Liver (tissue), 9 donors: ENCODE measurements around the gene UGT1A7. TPM values are rescaled to one million over a fixed set of nuclear protein-coding genes. Genes with fewer than 3 reads are reported as not detected.

Experiments
- DNase-seq: peaks from one replicate; pipeline ENCODE4 v3.0.0-alpha.2; 2017; ENCODE audit warnings: low spot score
- H3K27ac ChIP-seq, 2 donors: one replicate each; pipeline ENCODE4 v1.7.0; 2013; ENCODE audit warnings: inconsistent platforms in 2 of 2, low read length in 2 of 2, control low read depth in 1 of 2, low read depth in 1 of 2, mild to moderate bottlenecking in 1 of 2
- H3K27me3 ChIP-seq, 4 donors: one replicate each; pipeline versions ENCODE4 v1.6.1 to v1.7.0; 2013; ENCODE audit warnings: low read length in 3 of 4, inconsistent platforms in 1 of 4, mild to moderate bottlenecking in 1 of 4, moderate library complexity in 1 of 4; ENCODE audit not compliant: control insufficient read depth in 4 of 4, insufficient read depth in 4 of 4
- H3K36me3 ChIP-seq, 4 donors: one replicate each; pipeline versions ENCODE4 v1.6.1 to v1.7.0; 2013; ENCODE audit warnings: low read length in 3 of 4, mild to moderate bottlenecking in 3 of 4, low read depth in 1 of 4, moderate library complexity in 1 of 4; ENCODE audit not compliant: control insufficient read depth in 4 of 4, insufficient read depth in 3 of 4
- H3K4me1 ChIP-seq, 4 donors: one replicate each; pipeline versions ENCODE4 v1.6.1 to v1.7.0; 2013; ENCODE audit warnings: low read length in 3 of 4, mild to moderate bottlenecking in 3 of 4, moderate library complexity in 1 of 4; ENCODE audit not compliant: control insufficient read depth in 4 of 4, insufficient read depth in 4 of 4
- H3K4me3 ChIP-seq, 3 donors: one replicate each; pipeline versions ENCODE4 v1.6.1 to v1.7.0; 2013; ENCODE audit warnings: low read length in 3 of 3, control low read depth in 1 of 3, low read depth in 1 of 3, mild to moderate bottlenecking in 1 of 3
- H3K9ac ChIP-seq, 2 donors: one replicate each; pipeline ENCODE4 v1.7.0; 2013; ENCODE audit warnings: low read length in 2 of 2, mild to moderate bottlenecking in 2 of 2, moderate library complexity in 2 of 2, control low read depth in 1 of 2, low read depth in 1 of 2
- H3K9me3 ChIP-seq, 4 donors: one replicate each; pipeline versions ENCODE4 v1.6.1 to v1.7.0; 2013; ENCODE audit warnings: low read length in 3 of 4; ENCODE audit not compliant: control insufficient read depth in 4 of 4
- EGR1 ChIP-seq, 2 donors: IDR thresholded peaks; 2 replicates each; pipeline ENCODE4 v1.6.1; 2016 to 2018; ENCODE audit warnings: antibody characterized with exemption in 2 of 2, low read depth in 2 of 2
- FOXA1 ChIP-seq: IDR thresholded peaks from 2 replicates; pipeline ENCODE4 v1.6.1; 2016; ENCODE audit warnings: antibody characterized with exemption
- FOXA2 ChIP-seq: IDR thresholded peaks from 2 replicates; pipeline ENCODE4 v1.6.1; 2016; ENCODE audit warnings: antibody characterized with exemption
- GABPA ChIP-seq, 2 donors: IDR thresholded peaks in 1 of 2; conservative IDR thresholded peaks in 1 of 2; 2 replicates each; pipeline ENCODE4 v1.6.1; 2016; ENCODE audit warnings: antibody characterized with exemption in 2 of 2, mild to moderate bottlenecking in 1 of 2, moderate library complexity in 1 of 2
- HNF4A ChIP-seq, 2 donors: conservative IDR thresholded peaks; 2 replicates each; pipeline ENCODE4 v1.6.1; 2016; ENCODE audit warnings: antibody characterized with exemption in 2 of 2, mild to moderate bottlenecking in 2 of 2
- HNF4G ChIP-seq: IDR thresholded peaks from 2 replicates; pipeline ENCODE4 v1.6.1; 2016; ENCODE audit warnings: antibody characterized with exemption
- JUND ChIP-seq, 2 donors: IDR thresholded peaks; 2 replicates each; pipeline ENCODE4 v1.6.1; 2016; ENCODE audit warnings: antibody characterized with exemption in 2 of 2
- NR2F2 ChIP-seq: IDR thresholded peaks from 2 replicates; pipeline ENCODE4 v1.6.1; 2016; ENCODE audit warnings: antibody characterized with exemption
- RAD21 ChIP-seq, 2 donors: IDR thresholded peaks; 2 replicates each; pipeline ENCODE4 v1.6.1; 2016; ENCODE audit warnings: antibody characterized with exemption in 2 of 2, mild to moderate bottlenecking in 2 of 2
- RXRA ChIP-seq, 2 donors: IDR thresholded peaks; 2 replicates each; pipeline ENCODE4 v1.6.1; 2017 to 2018; ENCODE audit warnings: antibody characterized with exemption in 2 of 2, mild to moderate bottlenecking in 1 of 2
- SP1 ChIP-seq: IDR thresholded peaks from 2 replicates; pipeline ENCODE4 v1.6.1; 2018; ENCODE audit warnings: antibody characterized with exemption, mild to moderate bottlenecking
- TAF1 ChIP-seq: conservative IDR thresholded peaks from 2 replicates; pipeline ENCODE4 v1.6.1; 2016; ENCODE audit warnings: antibody characterized with exemption, mild to moderate bottlenecking
- YY1 ChIP-seq: IDR thresholded peaks from 2 replicates; pipeline ENCODE4 v1.6.1; 2016; ENCODE audit warnings: antibody characterized with exemption, mild to moderate bottlenecking
- WGBS: extraction: QIAGEN DNeasy Blood & Tissue Kit; methylation state at CpG from one replicate; pipeline ENCODE4 v1.1.7; 2013; 5-methylcytosine and 5-hydroxymethylcytosine counted together
- polyA plus RNA-seq, 2 donors: library from polyadenylated mRNA; stranded (reverse) in 1 of 2; unstranded in 1 of 2; fragments of 200-250 nt in 1 of 2; fragments of >200 nt in 1 of 2; fragmentation: Nextera tagmentation in 1 of 2; extraction: Ambion mirVana in 1 of 2; gene quantifications; one replicate each; pipeline versions ENCODE4 v1.2.1 to v1.2.3, GENCODE V29; 2013 to 2015
- total RNA-seq, 2 donors: library from RNA; depleted of rRNA; stranded (reverse); fragments of >200 nt; gene quantifications; one replicate each; pipeline ENCODE4 v1.2.3, GENCODE V29; 2014
- TF ChIP-seq, protein P1 (sequence below): IDR thresholded peaks from 2 replicates; pipeline ENCODE4 v1.6.1; 2016; ENCODE audit warnings: antibody characterized with exemption
- TF ChIP-seq, protein P2 (sequence below): fragments of 150-350 bp; IDR thresholded peaks from 2 replicates; pipeline ENCODE4 v1.5.1; 2017; ENCODE audit warnings: improper control_type of control experiment, low read depth, low read length; ENCODE audit not compliant: missing input control
- TF ChIP-seq, protein P3 (sequence below): IDR thresholded peaks from 2 replicates; pipeline ENCODE4 v1.6.1; 2016; ENCODE audit warnings: antibody characterized with exemption
- TF ChIP-seq, protein P4 (sequence below): IDR thresholded peaks from 2 replicates; pipeline ENCODE4 v1.6.1; 2016; ENCODE audit warnings: antibody characterized with exemption
- TF ChIP-seq, protein P5 (sequence below): IDR thresholded peaks from 2 replicates; pipeline ENCODE4 v1.6.1; 2016; ENCODE audit warnings: antibody characterized with exemption, mild to moderate bottlenecking
- donor health status: healthy.
- donor health status: healthy.
- donor health status: healthy.
- donor health status: healthy.
- donor health status: healthy.

The UGT1A7 gene
- total and polyA plus RNA-seq, 4 donors, result 0.02 to 2.2 (median 0.38) TPM; not detected in 1

DNA sequence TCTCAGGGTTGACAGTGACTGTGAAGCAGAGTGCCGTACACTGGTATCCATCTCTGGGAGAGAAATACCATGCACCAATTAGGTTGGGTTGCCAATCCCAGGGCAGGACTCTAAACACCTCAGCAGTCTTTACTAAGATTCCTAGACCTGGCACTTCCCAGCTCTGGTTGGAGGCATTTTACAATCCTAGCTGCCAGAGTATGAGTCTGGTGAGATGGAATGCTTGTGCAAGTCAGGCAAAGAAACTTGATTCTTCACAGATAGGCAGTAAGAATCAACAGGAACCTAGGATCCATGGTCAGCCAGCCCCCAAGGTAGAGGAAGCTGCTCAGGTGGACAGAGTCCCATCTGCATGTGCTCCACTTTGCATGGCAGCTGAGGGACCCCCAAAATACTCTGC, 25.0 kb downstream of the UGT1A7 start:
- H3K36me3 ChIP-seq, result no peaks in the 10 kb centered on the region
- TF ChIP-seq NR2F2 (no peak), RXRA (IDR thresholded peaks at IDR 0.05) (no peak), HNF4G (no peak), FOXA1 (no peak), YY1 (no peak), EGR1 (IDR thresholded peaks at IDR 0.05; ENCODE audit: low read depth in 2 of 2) (no peak), JUND (IDR thresholded peaks at IDR 0.05) (no peak), GABPA (IDR thresholded peaks at IDR 0.05 in 1 of 2, conservative IDR thresholded peaks at IDR 0.05 in 1 of 2) (no peak)
- TF ChIP-seq, protein P1, sequence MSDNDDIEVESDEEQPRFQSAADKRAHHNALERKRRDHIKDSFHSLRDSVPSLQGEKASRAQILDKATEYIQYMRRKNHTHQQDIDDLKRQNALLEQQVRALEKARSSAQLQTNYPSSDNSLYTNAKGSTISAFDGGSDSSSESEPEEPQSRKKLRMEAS, result no peak
- TF ChIP-seq, protein P2, sequence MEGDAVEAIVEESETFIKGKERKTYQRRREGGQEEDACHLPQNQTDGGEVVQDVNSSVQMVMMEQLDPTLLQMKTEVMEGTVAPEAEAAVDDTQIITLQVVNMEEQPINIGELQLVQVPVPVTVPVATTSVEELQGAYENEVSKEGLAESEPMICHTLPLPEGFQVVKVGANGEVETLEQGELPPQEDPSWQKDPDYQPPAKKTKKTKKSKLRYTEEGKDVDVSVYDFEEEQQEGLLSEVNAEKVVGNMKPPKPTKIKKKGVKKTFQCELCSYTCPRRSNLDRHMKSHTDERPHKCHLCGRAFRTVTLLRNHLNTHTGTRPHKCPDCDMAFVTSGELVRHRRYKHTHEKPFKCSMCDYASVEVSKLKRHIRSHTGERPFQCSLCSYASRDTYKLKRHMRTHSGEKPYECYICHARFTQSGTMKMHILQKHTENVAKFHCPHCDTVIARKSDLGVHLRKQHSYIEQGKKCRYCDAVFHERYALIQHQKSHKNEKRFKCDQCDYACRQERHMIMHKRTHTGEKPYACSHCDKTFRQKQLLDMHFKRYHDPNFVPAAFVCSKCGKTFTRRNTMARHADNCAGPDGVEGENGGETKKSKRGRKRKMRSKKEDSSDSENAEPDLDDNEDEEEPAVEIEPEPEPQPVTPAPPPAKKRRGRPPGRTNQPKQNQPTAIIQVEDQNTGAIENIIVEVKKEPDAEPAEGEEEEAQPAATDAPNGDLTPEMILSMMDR, result no peak
- TF ChIP-seq, protein P3, sequence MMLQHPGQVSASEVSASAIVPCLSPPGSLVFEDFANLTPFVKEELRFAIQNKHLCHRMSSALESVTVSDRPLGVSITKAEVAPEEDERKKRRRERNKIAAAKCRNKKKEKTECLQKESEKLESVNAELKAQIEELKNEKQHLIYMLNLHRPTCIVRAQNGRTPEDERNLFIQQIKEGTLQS, result no peak
- TF ChIP-seq, protein P4, sequence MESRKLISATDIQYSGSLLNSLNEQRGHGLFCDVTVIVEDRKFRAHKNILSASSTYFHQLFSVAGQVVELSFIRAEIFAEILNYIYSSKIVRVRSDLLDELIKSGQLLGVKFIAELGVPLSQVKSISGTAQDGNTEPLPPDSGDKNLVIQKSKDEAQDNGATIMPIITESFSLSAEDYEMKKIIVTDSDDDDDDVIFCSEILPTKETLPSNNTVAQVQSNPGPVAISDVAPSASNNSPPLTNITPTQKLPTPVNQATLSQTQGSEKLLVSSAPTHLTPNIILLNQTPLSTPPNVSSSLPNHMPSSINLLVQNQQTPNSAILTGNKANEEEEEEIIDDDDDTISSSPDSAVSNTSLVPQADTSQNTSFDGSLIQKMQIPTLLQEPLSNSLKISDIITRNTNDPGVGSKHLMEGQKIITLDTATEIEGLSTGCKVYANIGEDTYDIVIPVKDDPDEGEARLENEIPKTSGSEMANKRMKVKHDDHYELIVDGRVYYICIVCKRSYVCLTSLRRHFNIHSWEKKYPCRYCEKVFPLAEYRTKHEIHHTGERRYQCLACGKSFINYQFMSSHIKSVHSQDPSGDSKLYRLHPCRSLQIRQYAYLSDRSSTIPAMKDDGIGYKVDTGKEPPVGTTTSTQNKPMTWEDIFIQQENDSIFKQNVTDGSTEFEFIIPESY, result no peak
- H3K4me1 ChIP-seq, result peaks cover 19 to 41% (median 29%) of the 10 kb centered on the region in 4 donors
- no peak overlapping the region for H3K4me3 ChIP-seq
- H3K27ac ChIP-seq, result peak overlapping the region; percentile 80 to 87
- H3K27me3 ChIP-seq, result no peaks in the 10 kb centered on the region
- DNase-seq, result no peak
- no peaks in the 10 kb centered on the region for H3K9me3 ChIP-seq
- WGBS, result 2% methylated on average over 1 of the region's 1 CpG
- H3K9ac ChIP-seq, result no peak overlapping the region

DNA sequence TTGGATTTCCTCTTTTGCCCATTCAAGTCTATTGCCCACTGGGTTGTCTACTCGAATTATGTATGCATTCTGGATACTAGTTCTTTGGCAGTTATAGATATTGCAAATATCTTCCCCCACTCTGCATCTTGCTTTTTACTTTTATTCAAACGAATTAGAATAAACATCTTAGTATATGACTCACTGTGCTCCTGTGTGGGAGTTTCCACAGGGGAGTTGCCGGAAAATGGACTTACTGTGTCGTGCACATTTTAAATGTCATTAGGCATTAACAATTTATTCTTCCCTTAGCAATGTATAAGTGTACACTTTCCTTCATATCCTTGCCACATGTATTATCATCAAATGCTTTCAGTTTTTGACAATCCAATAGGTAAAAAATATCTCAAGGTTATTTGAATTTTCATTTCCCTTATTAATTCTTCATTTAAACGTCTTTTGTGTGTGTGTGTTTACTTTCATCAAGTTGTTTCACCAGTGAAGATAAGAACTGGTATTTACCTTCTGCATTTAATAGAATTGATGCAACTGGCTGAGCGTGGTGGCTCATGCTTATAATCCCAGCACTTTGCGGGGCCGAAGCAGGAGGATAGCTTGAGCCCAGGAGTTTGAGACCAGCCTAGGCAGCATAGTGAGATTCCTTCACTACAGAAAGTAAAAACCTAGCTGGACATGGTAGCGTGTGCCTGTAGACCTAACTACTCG, 26.4 kb downstream of the UGT1A7 start:
- WGBS, result 78% methylated on average over 10 of the region's 10 CpGs
- no peak for DNase-seq
- peaks cover 19 to 43% (median 29%) of the 10 kb centered on the region in 4 donors for H3K4me1 ChIP-seq
- H3K9me3 ChIP-seq, result no peaks in the 10 kb centered on the region
- no peak overlapping the region for H3K9ac ChIP-seq
- no peak overlapping the region for H3K4me3 ChIP-seq
- H3K27me3 ChIP-seq, result no peaks in the 10 kb centered on the region
- H3K36me3 ChIP-seq, result no peaks in the 10 kb centered on the region
- H3K27ac ChIP-seq, result no peak overlapping the region
- TF ChIP-seq, protein P2, result no peak
- TF ChIP-seq, protein P5, sequence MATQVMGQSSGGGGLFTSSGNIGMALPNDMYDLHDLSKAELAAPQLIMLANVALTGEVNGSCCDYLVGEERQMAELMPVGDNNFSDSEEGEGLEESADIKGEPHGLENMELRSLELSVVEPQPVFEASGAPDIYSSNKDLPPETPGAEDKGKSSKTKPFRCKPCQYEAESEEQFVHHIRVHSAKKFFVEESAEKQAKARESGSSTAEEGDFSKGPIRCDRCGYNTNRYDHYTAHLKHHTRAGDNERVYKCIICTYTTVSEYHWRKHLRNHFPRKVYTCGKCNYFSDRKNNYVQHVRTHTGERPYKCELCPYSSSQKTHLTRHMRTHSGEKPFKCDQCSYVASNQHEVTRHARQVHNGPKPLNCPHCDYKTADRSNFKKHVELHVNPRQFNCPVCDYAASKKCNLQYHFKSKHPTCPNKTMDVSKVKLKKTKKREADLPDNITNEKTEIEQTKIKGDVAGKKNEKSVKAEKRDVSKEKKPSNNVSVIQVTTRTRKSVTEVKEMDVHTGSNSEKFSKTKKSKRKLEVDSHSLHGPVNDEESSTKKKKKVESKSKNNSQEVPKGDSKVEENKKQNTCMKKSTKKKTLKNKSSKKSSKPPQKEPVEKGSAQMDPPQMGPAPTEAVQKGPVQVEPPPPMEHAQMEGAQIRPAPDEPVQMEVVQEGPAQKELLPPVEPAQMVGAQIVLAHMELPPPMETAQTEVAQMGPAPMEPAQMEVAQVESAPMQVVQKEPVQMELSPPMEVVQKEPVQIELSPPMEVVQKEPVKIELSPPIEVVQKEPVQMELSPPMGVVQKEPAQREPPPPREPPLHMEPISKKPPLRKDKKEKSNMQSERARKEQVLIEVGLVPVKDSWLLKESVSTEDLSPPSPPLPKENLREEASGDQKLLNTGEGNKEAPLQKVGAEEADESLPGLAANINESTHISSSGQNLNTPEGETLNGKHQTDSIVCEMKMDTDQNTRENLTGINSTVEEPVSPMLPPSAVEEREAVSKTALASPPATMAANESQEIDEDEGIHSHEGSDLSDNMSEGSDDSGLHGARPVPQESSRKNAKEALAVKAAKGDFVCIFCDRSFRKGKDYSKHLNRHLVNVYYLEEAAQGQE, result no peak
- TF ChIP-seq FOXA2 (no peak), EGR1 (IDR thresholded peaks at IDR 0.05; ENCODE audit: low read depth in 2 of 2) (no peak), GABPA (IDR thresholded peaks at IDR 0.05 in 1 of 2, conservative IDR thresholded peaks at IDR 0.05 in 1 of 2) (no peak), HNF4G (no peak), FOXA1 (no peak), RXRA (IDR thresholded peaks at IDR 0.05) (no peak), HNF4A (conservative IDR thresholded peaks at IDR 0.05) (no peak), RAD21 (IDR thresholded peaks at IDR 0.05) (no peak), SP1 (no peak), TAF1 (no peak)
- TF ChIP-seq, protein P3, result no peak
- TF ChIP-seq, protein P1, result no peak
